Upper lobe of right lung (tissue), 1 donor: Measurements from ENCODE around the gene ERGIC3. TPM values are rescaled to one million over a fixed set of nuclear protein-coding genes. Genes with fewer than 3 reads are reported as not detected.

ENCODE experiments used
- ATAC-seq: fragments of 200-7000 bp; cut with Tn5 transposase; one replicate; pipeline ENCODE4 v1.9.1; 2020; ENCODE audit warnings: mild to moderate bottlenecking, moderate library complexity
- DNase-seq: peaks from one replicate; pipeline ENCODE4 v3.0.0-alpha.2; 2020
- H3K27ac ChIP-seq: fragments of 200-600 bp; one replicate; pipeline ENCODE4 v1.8.0; 2022
- H3K27me3 ChIP-seq: fragments of 200-600 bp; one replicate; pipeline ENCODE4 v1.8.0; 2022; ENCODE audit warnings: mild to moderate bottlenecking
- H3K36me3 ChIP-seq: fragments of 200-600 bp; one replicate; pipeline ENCODE4 v1.8.0; 2022
- H3K4me1 ChIP-seq: fragments of 200-600 bp; one replicate; pipeline ENCODE4 v1.8.0; 2022
- H3K4me3 ChIP-seq: fragments of 200-600 bp; one replicate; pipeline ENCODE4 v1.8.0; 2022; ENCODE audit warnings: mild to moderate bottlenecking
- H3K9me3 ChIP-seq: fragments of 200-600 bp; one replicate; pipeline ENCODE4 v1.8.0; 2022
- CTCF ChIP-seq: fragments of 200-600 bp; IDR thresholded peaks from one replicate; pipeline ENCODE4 v1.8.0; 2022; ENCODE audit warnings: antibody characterized with exemption
- intact Hi-C: fragments of 100-400 bp; cut with DNase I; formaldehyde crosslinking; loops from one replicate; pipeline ENCODE4 v1.11.0; 2022
- total RNA-seq: library from RNA; stranded (reverse); fragmentation: NEBNext Ultra II Directional; extraction: Animal tissue kit (Norgen Biotek cat#: 25700); gene quantifications from one replicate; pipeline ENCODE4 v1.2.1, GENCODE V29; 2021
- donor health status: DM: no; HTN: yes; CAD: no; lungs with severe emphysema.

ERGIC3 gene
- total RNA-seq, 1 donor from 2014 or later: 179 TPM

- Histone ChIP-seq H3K27me3 (no peaks in the 10 kb centered on the region), H3K36me3 (peaks cover 93% of the 10 kb centered on the region), H3K4me3 (no peak overlapping the region), H3K27ac (no peak overlapping the region), H3K9me3 (no peaks in the 10 kb centered on the region), H3K4me1 (no peaks in the 10 kb centered on the region)
- intact Hi-C loops: no loop called here
- TF ChIP-seq CTCF: no peak
- ATAC-seq: no peak
- no peak for DNase-seq
These were observed 42.6 kb upstream of the ERGIC3 start for GRCh38 chr20:35499271-35499670.

GRCh38 chr20:35502352-35502751 is 39.5 kb upstream of the ERGIC3 start:
- ATAC-seq: no peak
- Histone ChIP-seq H3K4me1 (no peaks in the 10 kb centered on the region), H3K9me3 (no peaks in the 10 kb centered on the region), H3K4me3 (no peak overlapping the region), H3K27ac (no peak overlapping the region), H3K36me3 (peaks cover 89% of the 10 kb centered on the region), H3K27me3 (no peaks in the 10 kb centered on the region)
- DNase-seq: no peak
- TF ChIP-seq CTCF: no peak
- intact Hi-C loops: no loop called here

GRCh38 chr20:35503281-35503680 is 38.6 kb upstream of the ERGIC3 start:
- Histone ChIP-seq H3K4me1 (no peaks in the 10 kb centered on the region), H3K36me3 (peaks cover 89% of the 10 kb centered on the region), H3K4me3 (no peak overlapping the region), H3K27ac (no peak overlapping the region), H3K27me3 (no peaks in the 10 kb centered on the region), H3K9me3 (no peaks in the 10 kb centered on the region)
- ATAC-seq (no peak), DNase-seq (no peak)
- no peak for TF ChIP-seq CTCF
- intact Hi-C loops: no loop called here

- ATAC-seq (no peak), DNase-seq (no peak)
- no peak overlapping the region for H3K27ac ChIP-seq
- no peak for TF ChIP-seq CTCF
- H3K9me3 ChIP-seq: no peaks in the 10 kb centered on the region
- no peaks in the 10 kb centered on the region for H3K27me3 ChIP-seq
- H3K36me3 ChIP-seq: peaks cover 89% of the 10 kb centered on the region
- no peaks in the 10 kb centered on the region for H3K4me1 ChIP-seq
- H3K4me3 ChIP-seq: no peak overlapping the region
- intact Hi-C loops: no loop called here
These were observed 37.9 kb upstream of the ERGIC3 start for GRCh38 chr20:35503841-35504561.

GRCh38 chr20:35504751-35505150 is 37.1 kb upstream of the ERGIC3 start:
- intact Hi-C loops: no loop called here
- Histone ChIP-seq H3K27ac (no peak overlapping the region), H3K4me1 (no peaks in the 10 kb centered on the region), H3K36me3 (peaks cover 89% of the 10 kb centered on the region), H3K4me3 (no peak overlapping the region), H3K27me3 (no peaks in the 10 kb centered on the region), H3K9me3 (no peaks in the 10 kb centered on the region)
- ATAC-seq: no peak
- DNase-seq: no peak
- TF ChIP-seq CTCF: no peak

GRCh38 chr20:35506179-35506578 is 35.7 kb upstream of the ERGIC3 start:
- no peak for ATAC-seq
- Histone ChIP-seq H3K27me3 (no peaks in the 10 kb centered on the region), H3K27ac (no peak overlapping the region), H3K4me1 (no peaks in the 10 kb centered on the region), H3K9me3 (no peaks in the 10 kb centered on the region), H3K36me3 (peaks cover 91% of the 10 kb centered on the region), H3K4me3 (no peak overlapping the region)
- DNase-seq: no peak
- intact Hi-C loops: no loop called here
- no peak for TF ChIP-seq CTCF
